GM18526 (cell line): Measurements from ENCODE around the gene AFP.

Experiments
- POLR2A ChIP-seq: IDR thresholded peaks from 3 replicates; pipeline ENCODE4 v1.6.1; 2011; ENCODE audit not compliant: insufficient read length; ENCODE audit errors: extremely low read depth

Gene AFP

DNA sequence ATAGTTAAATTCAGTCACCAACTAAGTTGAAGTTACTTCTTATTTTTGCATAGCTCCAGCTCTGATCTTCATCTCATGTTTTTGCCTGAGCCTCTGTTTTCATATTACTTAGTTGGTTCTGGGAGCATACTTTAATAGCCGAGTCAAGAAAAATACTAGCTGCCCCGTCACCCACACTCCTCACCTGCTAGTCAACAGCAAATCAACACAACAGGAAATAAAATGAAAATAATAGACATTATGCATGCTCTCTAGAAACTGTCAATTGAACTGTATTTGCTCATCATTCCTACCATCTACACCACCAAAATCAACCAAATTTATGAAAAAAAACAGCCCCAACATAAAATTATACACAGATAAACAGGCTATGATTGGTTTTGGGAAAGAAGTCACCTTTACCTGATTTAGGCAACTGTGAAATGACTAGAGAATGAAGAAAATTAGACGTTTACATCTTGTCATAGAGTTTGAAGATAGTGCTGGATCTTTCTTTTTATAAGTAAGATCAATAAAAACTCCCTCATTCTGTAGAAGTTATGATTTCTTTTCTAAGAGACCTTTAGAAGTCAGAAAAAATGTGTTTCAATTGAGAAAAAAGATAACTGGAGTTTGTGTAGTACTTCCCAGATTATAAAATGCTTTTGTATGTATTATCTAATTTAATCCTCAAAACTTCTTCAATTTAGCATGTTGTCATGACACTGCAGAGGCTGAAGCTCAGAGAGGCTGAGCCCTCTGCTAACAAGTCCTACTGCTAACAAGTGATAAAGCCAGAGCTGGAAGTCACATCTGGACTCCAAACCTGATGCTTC is 24.9 kb upstream of the AFP start:
- no peak for TF ChIP-seq POLR2A

DNA sequence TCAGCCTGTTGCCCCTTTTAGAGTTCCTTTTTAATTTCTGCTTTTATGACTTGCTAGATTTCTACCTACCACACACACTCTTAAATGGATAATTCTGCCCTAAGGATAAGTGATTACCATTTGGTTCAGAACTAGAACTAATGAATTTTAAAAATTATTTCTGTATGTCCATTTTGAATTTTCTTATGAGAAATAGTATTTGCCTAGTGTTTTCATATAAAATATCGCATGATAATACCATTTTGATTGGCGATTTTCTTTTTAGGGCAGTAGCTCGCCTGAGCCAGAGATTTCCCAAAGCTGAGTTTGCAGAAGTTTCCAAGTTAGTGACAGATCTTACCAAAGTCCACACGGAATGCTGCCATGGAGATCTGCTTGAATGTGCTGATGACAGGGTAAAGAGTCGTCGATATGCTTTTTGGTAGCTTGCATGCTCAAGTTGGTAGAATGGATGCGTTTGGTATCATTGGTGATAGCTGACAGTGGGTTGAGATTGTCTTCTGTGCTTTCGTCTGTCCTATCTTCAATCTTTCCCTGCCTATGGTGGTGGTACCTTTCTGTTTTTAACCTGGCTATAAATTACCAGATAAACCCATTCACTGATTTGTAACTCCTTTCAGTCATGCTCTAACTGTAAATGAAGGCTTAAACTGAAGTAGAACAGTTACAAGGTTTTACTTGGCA is 24.1 kb upstream of the AFP start:
- no peak for TF ChIP-seq POLR2A

DNA sequence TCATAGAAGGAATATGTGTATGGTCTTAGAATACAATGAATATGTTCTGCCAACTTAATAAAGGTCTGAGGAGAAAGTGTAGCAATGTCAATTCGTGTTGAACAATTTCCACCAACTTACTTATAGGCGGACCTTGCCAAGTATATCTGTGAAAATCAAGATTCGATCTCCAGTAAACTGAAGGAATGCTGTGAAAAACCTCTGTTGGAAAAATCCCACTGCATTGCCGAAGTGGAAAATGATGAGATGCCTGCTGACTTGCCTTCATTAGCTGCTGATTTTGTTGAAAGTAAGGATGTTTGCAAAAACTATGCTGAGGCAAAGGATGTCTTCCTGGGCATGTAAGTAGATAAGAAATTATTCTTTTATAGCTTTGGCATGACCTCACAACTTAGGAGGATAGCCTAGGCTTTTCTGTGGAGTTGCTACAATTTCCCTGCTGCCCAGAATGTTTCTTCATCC is 22.7 kb upstream of the AFP start:
- TF ChIP-seq POLR2A: no peak

DNA sequence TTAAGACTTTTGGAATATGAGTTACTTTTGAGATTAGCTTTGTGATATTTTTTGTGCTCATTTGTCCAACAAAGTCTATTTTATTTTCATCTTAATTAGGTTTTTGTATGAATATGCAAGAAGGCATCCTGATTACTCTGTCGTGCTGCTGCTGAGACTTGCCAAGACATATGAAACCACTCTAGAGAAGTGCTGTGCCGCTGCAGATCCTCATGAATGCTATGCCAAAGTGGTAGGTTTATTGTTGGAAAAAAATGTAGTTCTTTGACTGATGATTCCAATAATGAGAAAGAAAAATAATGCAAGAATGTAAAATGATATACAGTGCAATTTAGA is 21.1 kb upstream of the AFP start:
- no peak for TF ChIP-seq POLR2A

DNA sequence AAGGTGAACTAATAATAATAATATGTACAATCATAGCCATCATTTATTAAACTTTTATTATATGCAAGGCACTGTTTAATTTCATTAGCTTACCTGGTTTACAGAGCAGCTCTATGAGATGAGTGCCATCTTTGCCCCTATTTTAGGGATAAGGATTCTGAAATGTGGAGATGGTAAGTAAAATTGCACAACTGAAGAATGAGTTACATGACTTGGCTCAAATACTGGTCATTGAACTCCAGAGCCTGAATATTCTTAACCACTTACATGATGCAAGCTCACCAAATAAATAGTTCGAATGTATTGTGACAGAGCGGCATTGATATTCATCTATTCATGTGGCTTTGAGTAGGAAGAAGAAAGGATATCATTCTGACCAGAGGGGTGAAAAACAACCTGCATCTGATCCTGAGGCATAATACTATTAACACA is 20.2 kb upstream of the AFP start:
- no peak for TF ChIP-seq POLR2A

DNA sequence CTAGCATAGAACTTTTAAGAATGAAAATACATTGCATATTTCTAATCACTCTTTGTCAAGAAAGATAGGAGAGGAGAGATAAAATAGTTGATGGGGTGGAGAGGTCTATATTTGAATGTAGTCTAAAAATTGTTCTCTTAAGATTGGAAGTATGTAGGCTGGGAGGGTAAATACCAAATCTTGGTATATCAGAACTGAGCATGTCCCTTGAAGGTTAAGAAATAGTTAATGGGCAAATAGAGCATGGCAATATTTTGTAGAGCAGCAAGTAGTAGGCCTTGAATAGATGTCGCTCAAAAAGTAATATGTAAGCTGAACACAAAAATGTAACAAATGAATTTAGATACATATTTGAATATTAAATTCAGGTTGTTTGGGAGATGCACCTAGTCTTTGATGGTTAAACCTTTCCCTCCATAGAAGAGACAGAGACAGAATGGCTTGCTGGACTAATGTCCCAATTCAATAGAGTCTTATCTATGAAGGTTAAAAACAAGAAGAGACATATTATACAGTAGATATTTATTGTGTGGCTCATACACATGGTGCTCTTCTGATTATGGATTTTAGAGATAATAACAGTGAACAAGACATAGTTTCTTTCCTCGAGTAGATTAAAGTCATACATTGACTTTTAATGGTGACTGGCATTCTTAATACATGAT is 19.5 kb upstream of the AFP start:
- no peak for TF ChIP-seq POLR2A

DNA sequence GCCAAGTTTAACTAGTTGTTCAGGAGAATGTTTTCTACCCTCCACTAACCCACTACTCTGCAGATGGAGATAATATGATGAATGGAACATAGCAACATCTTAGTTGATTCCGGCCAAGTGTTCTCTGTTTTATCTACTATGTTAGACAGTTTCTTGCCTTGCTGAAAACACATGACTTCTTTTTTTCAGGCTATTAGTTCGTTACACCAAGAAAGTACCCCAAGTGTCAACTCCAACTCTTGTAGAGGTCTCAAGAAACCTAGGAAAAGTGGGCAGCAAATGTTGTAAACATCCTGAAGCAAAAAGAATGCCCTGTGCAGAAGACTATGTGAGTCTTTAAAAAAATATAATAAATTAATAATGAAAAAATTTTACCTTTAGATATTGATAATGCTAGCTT is 18.7 kb upstream of the AFP start:
- TF ChIP-seq POLR2A: no peak

DNA sequence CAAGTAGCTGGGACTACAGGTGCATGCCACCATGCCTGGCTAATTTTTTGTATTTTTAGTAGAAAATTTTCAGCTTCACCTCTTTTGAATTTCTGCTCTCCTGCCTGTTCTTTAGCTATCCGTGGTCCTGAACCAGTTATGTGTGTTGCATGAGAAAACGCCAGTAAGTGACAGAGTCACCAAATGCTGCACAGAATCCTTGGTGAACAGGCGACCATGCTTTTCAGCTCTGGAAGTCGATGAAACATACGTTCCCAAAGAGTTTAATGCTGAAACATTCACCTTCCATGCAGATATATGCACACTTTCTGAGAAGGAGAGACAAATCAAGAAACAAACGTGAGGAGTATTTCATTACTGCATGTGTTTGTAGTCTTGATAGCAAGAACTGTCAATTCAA is 18.0 kb upstream of the AFP start:
- TF ChIP-seq POLR2A: no peak

DNA sequence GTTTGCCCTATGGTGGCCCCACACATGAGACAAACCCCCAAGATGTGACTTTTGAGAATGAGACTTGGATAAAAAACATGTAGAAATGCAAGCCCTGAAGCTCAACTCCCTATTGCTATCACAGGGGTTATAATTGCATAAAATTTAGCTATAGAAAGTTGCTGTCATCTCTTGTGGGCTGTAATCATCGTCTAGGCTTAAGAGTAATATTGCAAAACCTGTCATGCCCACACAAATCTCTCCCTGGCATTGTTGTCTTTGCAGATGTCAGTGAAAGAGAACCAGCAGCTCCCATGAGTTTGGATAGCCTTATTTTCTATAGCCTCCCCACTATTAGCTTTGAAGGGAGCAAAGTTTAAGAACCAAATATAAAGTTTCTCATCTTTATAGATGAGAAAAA is 17.3 kb upstream of the AFP start:
- TF ChIP-seq POLR2A: no peak

DNA sequence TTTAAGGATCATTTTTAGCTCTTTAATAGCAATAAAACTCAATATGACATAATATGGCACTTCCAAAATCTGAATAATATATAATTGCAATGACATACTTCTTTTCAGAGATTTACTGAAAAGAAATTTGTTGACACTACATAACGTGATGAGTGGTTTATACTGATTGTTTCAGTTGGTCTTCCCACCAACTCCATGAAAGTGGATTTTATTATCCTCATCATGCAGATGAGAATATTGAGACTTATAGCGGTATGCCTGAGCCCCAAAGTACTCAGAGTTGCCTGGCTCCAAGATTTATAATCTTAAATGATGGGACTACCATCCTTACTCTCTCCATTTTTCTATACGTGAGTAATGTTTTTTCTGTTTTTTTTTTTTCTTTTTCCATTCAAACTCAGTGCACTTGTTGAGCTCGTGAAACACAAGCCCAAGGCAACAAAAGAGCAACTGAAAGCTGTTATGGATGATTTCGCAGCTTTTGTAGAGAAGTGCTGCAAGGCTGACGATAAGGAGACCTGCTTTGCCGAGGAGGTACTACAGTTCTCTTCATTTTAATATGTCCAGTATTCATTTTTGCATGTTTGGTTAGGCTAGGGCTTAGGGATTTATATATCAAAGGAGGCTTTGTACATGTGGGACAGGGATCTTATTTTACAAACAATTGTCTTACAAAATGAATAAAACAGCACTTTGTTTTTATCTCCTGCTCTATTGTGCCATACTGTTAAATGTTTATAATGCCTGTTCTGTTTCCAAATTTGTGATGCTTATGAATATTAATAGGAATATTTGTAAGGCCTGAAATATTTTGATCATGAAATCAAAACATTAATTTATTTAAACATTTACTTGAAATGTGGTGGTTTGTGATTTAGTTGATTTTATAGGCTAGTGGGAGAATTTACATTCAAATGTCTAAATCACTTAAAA is 16.6 kb upstream of the AFP start:
- no peak for TF ChIP-seq POLR2A

DNA sequence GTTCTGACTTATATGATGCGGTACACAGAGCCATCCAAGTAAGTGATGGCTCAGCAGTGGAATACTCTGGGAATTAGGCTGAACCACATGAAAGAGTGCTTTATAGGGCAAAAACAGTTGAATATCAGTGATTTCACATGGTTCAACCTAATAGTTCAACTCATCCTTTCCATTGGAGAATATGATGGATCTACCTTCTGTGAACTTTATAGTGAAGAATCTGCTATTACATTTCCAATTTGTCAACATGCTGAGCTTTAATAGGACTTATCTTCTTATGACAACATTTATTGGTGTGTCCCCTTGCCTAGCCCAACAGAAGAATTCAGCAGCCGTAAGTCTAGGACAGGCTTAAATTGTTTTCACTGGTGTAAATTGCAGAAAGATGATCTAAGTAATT is 15.4 kb upstream of the AFP start:
- TF ChIP-seq POLR2A: no peak

DNA sequence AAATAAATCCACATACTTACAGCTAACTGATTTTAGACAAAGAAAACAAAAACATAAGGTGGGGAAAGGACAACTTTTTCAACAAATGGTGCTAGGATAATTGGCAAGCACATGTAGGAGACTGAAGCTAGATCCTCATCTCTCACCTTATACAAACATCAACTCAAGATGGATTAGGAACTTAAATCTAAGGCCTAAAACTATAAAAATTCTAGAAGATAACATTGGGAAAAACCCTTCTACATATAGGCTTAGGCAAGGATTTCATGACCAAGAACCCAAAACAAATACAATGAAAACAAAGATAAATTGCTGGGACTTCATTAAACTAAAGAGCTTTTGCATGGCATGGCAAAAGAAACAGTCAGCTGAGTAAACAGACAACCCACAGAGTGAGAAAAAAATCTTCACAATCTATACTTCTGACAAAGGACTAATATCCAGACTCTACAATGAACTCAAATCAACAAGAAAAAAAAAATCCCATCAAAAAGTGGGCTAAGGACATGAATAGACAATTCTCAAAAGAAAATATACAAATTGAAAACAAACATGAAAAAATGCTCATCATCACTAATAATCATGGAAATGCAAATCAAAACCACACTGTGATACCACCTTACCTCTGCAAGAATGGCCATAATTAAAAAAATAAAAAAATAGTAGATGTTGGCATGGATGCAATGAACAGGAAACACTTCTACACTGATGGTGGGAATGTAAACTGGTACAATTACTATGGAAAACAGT is 14.1 kb upstream of the AFP start:
- TF ChIP-seq POLR2A: no peak

DNA sequence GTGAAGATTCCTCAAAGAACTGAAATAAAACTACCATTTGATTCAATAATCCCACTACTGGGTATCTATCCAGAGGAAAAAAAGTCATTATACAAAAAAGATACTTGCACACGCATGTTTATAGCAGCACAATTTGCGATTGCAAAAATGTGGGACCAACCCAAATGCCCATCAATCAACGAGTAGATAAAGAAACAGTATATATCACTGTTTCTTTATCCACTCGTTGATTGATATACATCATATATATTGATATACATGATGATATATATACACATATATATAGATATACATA is 13.6 kb upstream of the AFP start:
- no peak for TF ChIP-seq POLR2A

DNA sequence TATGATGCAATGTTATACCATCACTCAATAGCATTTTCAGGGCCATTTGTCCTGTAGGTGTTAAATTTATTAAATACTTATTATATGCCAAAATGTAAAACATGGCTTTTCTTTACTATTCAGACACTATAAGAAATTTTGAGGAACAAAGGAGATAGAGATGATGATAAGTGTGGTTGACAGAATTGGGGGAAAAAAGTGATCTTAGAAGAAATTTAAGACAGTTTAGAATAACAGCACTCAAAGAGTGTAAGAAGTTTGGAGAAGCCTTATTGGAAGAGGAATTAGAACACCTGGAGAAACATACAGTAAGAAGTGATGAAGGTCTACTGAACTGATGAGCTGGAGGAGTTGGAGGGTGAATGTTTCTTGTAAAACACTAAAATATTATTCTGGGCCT is 12.8 kb upstream of the AFP start:
- no peak for TF ChIP-seq POLR2A

DNA sequence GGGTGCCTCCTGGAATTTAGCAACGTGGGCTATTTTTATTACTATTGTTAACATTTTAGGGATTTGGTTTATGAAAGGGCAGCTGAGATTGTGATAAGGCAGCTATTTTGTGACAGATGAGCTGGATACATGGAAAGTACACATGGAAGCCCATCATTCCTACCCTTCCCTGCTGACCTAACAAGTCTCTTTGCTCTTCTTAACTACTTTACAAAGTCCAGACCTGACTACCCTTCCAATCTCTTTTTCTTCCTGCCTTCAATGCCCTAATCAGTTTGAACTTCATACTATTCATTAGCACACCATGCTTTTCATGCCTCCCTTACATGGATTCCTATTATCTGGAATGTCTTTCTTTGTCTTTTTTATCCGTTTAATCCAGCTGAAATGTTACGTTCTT is 9.4 kb upstream of the AFP start:
- no peak for TF ChIP-seq POLR2A
